Uterus (tissue), 2 donors: Measurements from ENCODE around the gene IL21R.

Experiments
- POLR2A ChIP-seq, 2 donors: fragments of 450-650 bp; IDR thresholded peaks; one replicate each; pipeline ENCODE4 v1.6.1; 2016; ENCODE audit warnings: antibody characterized with exemption in 2 of 2, mild to moderate bottlenecking in 1 of 2, moderate library complexity in 1 of 2
- TF ChIP-seq, protein P1 (sequence below), 4 experiments: fragments of 200-600 bp in 2 of 4; fragments of 450-650 bp in 2 of 4; sonication (generic) in 2 of 4; IDR thresholded peaks; one replicate each; pipeline ENCODE4 v1.5.1; 2016 to 2019; ENCODE audit warnings: antibody characterized with exemption in 4 of 4, mild to moderate bottlenecking in 2 of 4, moderate library complexity in 1 of 4

GRCh38 chr16:27429330-27429871, 27.4 kb downstream of the IL21R start:
- TF ChIP-seq, protein P1, sequence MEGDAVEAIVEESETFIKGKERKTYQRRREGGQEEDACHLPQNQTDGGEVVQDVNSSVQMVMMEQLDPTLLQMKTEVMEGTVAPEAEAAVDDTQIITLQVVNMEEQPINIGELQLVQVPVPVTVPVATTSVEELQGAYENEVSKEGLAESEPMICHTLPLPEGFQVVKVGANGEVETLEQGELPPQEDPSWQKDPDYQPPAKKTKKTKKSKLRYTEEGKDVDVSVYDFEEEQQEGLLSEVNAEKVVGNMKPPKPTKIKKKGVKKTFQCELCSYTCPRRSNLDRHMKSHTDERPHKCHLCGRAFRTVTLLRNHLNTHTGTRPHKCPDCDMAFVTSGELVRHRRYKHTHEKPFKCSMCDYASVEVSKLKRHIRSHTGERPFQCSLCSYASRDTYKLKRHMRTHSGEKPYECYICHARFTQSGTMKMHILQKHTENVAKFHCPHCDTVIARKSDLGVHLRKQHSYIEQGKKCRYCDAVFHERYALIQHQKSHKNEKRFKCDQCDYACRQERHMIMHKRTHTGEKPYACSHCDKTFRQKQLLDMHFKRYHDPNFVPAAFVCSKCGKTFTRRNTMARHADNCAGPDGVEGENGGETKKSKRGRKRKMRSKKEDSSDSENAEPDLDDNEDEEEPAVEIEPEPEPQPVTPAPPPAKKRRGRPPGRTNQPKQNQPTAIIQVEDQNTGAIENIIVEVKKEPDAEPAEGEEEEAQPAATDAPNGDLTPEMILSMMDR (IDR thresholded peaks at IDR 0.05) = no peak
- TF ChIP-seq POLR2A (IDR thresholded peaks at IDR 0.05) = no peak
